Measurements from ENCODE around the gene ROM1.
A peak's percentile ranks its signal among the peaks of the same experiment; 100 is the strongest.
"Not testable (repeated sequence)": the region's sequence is repeated elsewhere in the genome, so short reads cannot be mapped to it uniquely, and the experiment has no call there.

ROM1 gene

DNA sequence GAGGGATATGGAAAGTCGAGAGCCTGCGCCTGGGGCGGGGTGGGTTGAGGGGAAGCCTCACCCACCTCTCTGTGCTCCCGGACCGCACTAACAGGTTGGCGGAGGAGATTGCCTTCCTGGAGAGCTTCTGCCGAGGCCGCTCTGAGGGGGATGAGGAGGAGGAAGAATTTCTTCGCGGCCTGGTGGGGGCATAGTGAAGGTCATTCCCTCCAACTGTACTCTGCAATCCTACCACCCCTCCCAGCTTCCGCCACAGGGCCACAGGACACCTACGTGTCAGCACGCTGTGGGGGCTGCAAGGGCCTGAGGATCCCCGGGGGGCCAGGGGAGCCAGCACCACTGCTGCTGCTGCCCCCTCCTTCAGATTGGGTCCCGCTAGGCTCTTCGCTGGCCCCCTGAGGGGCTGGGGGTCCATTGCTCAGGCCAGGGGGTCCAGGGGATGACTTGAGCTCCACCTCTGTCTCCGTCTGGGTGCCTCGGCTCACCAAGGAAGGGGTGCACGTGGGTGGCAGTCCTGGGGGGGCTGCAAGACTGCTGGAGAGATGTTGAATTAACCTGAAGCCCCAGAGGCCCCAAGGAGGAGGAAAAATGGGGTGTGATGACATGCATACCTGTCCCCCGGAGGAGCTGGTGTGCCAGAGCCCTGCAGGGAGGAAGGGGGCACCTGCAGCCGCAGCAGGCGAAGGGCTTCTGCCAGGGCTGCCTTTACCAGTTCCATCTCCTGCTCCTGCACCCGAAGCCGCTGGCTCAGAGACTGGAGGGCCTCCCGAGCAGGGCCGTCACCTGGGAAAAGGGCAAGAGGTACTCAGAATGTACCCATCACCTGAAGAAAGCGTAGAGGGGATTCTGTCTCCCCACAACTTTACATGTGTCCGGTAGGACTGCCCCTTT is 2.0 kb upstream of the ROM1 start:
- no peak for DNase-seq

DNA sequence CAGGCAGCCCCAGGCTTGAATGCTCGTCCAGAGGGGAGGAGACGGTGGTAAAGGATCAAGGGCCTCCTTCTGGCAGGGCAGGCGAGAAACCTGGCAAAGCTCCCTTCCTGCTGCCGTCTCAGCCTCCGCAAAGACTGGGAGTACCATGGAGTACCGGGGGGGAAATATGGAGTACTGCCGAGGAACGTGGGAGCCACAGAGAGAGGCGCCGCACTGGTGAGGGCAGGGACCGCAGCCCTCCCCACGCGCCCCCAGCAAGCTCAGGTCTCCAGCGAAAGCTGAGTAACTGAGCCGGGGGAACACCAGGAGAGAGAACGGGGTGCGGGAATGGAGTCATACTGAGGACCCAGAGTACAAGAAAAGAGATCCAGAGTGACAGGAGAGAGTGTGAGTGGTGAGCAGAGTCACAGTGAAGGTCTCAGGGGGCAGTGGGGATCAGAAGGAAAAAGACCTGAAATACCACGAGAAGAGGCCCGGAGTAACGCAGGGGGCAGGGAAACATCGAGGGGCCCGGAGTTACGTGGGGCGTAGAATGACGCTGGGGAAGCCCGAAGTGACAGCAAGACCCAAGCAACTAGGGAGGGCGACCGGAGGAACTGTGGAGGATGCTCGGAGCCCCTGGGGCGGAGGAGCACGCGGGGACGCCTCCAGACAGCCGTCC is 1.2 kb upstream of the ROM1 start:
- no peak for DNase-seq

DNA sequence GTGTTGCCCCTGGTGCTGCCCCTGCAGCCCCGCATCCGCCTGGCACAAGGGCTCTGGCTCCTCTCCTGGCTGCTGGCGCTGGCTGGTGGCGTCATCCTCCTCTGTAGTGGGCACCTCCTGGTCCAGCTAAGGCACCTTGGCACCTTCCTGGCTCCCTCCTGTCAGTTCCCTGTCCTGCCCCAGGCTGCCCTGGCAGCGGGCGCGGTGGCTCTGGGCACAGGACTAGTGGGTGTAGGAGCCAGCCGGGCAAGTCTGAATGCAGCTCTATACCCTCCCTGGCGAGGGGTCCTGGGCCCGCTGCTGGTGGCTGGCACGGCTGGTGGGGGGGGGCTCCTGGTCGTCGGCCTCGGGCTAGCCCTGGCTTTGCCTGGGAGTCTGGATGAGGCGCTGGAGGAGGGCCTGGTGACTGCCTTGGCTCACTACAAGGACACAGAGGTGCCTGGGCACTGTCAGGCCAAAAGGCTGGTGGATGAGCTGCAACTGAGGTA is 278 bp downstream of the ROM1 start:
- DNase-seq: no peak

DNA sequence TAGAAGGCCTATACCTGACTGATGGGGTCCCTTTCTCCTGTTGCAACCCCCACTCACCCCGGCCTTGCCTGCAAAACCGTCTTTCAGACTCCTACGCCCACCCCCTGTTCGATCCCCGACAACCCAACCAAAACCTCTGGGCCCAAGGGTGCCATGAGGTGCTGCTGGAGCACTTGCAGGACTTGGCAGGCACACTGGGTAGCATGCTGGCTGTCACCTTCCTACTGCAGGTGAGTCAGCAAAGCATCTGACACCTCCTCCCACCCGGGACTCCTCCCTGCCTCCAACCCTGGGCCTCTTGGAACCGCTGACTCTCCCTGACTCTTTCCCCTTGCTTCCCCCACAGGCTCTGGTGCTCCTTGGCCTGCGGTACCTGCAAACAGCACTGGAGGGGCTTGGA is 1.2 kb downstream of the ROM1 start:
- DNase-seq: no peak

DNA sequence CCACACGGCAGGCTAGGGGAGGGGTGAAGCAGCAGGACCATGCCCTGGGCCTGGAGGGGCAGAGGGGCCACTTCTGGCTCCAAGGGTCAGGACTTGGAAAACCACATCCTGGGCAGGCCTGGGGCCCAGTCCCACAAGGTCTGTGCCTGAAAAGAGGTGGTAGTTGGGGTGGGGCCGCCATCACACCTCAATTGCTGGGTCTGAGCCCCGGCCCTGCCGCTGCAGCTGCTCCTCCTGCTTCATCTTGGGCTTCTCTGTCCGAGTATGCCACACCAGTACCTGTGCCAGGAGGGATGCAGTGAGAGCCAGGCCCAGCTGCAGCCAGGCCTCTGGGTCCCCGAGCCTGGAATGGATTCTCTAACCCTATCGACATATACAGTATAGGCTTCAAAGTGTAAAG is 2.5 kb downstream of the ROM1 start:
- no peak for DNase-seq

DNA sequence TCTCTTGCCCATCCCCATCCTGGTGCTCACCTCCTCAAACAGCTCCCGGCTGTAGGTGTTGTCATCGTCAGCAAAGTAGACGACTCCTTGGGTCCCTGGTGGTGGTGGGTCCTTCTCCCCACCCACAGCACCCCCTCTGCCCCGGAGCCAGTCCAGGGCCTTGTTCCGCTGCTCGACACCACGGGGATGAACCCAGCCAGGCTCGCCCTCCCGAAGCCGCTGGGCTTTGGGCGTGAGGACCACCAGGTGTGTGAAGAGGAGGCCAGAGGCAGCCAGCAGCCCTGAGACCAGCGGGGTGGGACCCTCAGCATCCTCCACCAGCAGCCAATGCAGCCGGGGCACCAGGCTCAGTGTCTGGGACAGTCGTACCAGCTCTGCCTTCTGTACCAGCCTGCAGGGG is 3.9 kb downstream of the ROM1 start:
- DNase-seq: not testable (repeated sequence)

DNA sequence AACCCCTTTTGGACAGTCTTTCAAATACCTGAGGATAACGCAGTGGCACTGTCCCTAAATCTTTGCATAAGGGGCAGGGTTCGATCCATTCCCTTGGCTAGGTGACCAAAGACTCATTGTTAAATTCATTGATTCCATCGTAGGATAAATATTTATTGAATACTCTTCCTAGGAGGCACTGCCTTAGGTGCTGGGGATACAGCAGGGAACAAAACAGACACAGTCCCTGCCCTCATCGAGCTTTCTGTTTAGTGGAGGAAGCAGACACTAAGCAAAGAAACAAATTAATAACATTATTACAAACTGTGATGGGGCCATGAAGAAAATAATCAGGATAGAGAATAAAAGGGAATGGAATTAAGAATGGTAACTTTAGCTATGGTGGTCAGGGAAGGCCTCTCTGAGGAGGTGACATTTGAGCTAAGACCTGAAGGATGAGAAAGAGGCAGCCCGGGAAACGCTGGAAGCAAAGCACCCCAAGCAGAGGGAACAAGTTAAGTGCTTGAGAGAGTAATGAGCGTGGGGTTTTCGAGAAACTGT is 8.0 kb downstream of the ROM1 start:
- no peak for DNase-seq

DNA sequence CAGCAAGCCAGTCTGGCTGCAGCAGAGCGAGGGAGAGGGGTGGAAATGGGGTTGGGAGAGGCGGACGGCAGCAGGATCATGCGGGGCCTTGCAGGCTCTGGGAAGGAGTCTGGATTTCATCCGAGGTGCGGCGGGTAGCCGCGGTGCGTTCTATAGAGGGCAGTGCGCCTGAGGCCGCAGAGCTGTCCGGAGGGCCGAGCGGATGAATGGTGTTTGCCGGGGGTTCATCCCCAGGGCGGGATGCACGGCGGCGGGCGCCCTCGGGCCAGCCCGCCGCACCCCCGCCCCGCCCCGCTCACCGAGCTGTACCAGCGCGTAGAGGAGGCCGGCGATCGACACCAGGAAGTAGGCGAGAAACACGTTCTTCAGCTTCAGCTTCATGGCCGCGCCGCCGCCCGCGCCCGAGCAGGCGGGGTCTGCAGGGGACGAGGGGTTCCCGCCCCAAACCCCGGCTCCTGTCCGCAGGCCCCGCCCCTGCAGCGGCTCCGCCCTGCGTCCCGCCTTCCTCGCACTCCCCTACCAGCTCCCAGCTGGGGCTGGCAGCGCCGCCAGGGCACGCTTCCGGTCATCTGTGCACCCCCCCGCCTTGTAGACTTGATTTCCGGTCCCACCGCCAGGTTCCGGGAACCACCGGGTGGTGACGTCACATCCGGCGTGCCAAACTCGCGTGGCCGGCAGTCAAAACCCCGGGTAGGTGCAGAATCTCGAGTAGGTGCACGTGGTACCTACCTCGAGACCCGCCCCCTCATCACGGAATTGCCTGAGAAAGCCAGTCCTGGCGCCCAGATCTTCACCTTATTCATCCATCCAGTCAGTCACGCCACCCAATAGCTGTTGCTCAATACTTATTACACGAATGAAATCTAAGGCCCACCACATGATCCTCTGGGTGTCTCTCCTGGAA is 8.8 kb downstream of the ROM1 start, which contains the start of gene B3GAT3:
B3GAT3 (minus strand) TSS at position 420 of the 904 bp plus-strand sequence; CDS start at position 381, 39 bp downstream.
- DNase-seq: peak; percentile 97

DNA sequence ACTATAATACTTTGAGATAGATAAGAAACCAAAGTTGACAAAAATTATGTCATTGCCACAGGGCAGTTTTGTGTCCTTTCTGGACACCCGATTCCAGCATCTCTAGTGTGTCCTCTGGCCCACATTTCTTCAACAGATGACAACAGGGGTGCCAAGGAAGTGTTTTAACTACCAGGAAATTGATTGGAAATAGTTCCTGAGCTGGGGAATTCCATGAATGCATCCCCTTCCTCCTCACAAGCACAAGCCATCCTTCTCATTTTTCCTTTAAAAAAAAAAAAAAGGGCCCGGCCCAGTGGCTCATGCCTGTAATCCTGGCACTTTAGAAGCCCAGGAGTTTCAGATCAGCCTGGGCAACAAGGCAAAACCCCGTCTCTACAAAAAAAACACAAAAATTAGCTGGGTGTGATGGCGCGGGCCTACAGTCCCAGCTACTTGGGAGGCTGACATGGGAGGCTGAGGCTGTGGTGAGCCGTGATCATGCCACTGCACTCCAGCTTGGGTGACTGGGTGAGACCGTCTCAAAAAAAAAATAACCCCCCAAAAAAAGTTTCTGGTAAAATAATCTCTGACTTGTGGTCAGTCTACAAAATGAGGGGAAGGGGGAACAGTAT is 9.5 kb downstream of the ROM1 start:
- DNase-seq: no peak

DNA sequence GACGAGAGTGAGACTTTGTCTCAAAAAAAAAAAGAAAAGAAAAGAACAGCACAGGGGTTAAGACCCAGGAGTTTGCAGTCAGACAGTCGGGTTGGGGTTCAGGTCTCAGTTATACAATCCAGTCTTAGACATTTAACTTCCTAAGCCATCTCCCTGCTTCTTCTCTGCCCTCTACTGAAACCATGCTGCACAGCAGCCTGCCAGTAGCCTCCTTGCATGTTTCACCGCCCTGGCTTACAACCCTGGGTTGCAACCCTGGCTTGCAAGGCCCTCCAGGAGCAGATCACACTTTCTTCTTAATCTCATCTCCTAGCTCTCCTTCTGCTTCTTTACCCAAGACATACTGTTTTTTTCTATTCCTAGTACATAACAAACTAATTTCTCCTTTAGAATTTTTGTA is 14.7 kb downstream of the ROM1 start:
- no peak for DNase-seq

DNA sequence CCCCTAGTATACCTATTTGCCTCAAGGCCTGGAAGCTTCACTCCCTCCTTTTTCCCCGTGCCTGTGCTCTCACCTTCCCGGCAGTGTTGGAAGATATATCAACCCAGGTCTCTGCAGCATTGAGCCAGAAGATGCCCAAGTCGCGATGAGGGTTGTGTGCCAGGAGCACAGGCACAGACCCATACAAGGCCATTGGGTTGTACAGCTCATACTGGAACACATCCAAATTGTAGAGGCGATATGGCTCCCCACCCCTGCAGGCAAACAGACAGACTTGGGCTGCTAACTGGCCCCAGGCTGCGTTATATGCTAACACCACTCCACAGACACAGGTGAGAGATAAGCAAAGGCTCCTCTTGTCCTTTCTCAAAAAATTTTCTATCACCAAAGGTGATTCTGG is 19.4 kb downstream of the ROM1 start:
- DNase-seq: no peak

DNA sequence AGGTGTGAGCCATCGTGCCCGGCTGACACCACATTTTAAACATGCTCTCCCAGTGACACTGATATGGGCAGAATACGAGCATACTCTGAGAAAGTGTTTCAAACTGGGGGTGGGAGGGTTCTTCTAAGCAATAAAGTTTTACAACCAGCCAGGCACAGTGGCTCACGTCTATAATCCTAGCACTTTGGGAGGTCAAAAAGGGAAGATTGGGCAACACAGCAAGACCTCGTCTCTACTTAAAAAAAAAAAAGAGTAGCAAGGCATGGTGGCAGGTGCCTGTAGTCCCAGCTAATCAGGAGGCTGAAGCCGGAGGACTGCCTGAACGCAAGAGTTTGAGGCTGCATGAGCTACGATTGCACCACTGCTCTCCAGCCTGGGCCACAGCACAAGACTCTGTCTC is 31.2 kb downstream of the ROM1 start:
- DNase-seq: no peak

DNA sequence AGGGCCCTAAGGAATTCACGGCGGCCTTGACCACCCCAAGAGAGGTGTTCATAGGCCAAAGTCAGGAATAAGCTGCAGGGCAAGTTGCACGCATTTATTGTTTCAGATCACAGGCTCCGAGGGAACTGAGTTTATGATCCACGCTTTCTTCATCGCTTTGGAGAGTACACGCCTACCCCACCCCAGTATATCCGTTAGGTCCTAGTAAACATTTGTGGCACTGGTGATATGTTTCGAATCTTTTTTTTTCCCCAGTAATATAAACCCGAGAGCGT is 32.6 kb downstream of the ROM1 start:
- DNase-seq: peak; percentile 24

DNA sequence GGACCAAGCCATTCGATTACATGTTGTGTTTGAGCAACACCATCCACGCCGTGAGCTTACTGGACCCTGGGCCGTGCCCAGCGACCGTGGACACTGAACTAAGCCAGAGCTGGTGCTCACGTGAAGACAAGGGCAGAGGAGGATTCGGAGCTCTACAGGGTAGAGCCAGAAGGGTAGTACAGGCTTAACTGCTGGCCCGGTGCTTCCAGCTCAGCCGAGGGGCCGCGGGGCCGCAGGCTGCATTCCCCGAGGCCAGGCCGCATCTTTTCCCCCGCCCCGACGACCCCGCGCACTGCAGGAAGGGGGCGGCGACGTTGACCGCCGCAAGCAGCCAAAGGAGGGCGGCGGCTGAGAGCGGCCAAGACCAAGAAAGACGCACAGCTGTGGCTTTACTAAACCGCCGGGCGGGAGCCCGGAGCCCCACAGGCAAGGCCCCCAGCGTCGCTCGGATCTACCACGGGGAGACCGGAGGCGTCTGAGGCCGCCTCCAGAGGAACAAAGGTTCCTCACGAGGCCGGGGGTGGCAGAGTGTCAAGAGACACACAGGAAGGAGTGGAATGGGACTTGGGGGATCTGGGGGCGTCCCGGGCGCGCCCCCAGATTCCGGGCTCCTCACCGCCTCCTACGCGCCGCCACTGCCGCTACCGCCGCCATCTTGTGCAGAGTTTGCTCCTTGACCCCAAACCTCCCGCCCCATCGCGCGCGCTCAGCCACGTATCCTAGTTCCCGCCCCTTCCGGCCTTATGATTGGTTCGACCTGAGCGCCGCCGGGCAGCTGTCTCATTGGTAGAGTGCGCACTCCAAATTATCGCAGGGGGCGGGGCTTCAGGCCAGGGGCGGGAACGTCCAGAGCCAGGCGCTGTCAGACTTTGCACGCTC is 33.1 kb downstream of the ROM1 start, which contains the start of gene GANAB:
GANAB (minus strand) TSS at position 668 of the 879 bp plus-strand sequence; CDS start at position 654, 14 bp downstream.
- peak; percentile 99 for DNase-seq

DNA sequence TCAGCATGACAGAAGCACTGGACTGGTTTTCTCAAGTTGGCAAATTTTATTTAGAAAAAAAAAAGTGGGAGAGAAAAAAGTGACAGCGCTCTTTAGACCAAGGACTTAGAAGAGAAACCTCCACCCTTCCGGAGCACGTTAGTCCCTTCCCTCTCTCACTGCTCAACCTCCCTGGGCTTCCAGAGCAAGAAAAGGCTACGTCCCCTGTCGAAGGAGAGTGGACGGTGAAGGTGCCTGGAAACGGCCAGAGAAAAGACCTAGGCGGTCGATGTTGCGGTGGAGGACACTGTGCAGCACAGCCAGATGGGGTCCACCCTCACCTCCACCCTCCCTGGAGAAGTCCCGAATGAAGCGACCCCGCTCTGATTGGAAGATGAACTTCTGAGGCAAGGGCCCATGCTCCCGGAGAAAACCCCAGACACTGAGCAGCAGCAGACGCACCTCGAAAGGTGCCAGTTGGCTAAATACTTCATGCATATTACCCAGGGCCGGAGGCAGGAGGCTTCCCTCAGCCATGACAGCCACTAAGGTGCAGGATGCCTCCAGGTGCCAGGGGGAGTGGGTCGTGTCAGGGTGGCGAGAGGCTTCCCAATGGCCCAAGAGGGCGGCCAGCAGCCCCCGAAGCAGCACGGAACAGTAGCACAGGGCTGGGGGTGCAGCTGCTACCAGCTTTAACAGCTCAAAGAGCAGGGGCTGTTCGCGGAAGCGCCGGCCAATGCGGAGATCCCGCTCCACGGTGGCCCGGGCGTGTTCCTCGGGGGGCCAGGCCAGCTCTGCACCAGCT is 34.0 kb downstream of the ROM1 start:
- DNase-seq: no peak

DNA sequence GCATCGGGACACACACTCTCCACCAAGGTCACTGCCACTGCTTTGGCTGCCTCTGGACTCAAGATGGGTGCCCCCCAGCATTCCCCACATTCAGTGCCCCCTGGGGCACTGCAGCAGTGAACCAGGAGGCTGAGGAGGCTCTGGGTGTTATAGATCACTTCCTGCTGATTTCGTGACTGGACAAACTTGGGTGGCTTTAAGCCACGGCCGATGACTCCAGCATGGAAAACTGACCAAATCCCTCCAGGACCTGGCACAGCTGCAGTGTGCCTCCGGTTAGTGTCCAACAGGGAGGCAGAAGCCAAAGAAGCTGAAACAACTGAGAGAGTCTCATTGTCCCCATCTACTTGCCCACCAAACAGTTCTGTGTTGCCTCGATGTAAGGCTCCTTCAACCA is 34.5 kb downstream of the ROM1 start:
- no peak for DNase-seq

DNA sequence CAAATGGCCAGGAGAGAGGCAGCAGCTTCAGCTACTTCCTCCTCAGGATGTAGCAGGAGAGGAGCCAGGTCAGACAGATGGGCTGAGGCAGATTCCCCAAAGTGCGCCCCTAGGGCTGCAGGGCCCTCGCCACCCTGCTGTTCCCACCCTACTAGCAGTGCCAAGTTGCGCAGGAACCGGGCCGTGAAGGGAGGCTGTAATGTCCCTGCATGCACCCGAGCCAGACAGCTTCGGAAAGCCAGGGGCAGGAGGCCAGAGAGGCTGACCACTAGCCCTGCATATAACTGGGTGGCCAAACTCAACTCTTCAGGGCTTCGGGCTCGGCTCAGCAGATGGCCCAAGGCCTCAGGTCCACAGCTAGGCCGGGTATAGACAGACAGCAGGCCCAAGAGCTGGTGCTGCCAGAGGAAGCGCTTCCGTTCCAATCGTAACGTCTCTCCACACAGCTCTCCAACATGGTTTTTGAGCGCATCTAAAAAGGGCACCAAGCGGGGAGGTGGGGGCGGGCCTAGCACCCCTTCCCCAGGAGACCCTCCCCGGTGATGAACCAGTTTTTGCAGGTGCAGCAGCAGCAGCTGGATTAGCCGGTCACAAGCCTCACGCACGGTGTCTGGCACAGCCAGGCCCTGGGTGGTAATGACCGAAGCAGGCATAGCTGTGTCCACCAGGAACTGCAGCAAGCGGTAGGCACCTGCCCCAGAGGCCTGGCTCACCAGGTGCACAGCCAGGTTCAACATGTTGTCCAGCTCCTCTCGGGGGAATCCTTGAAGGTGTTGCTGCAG is 35.3 kb downstream of the ROM1 start:
- no peak for DNase-seq

DNA sequence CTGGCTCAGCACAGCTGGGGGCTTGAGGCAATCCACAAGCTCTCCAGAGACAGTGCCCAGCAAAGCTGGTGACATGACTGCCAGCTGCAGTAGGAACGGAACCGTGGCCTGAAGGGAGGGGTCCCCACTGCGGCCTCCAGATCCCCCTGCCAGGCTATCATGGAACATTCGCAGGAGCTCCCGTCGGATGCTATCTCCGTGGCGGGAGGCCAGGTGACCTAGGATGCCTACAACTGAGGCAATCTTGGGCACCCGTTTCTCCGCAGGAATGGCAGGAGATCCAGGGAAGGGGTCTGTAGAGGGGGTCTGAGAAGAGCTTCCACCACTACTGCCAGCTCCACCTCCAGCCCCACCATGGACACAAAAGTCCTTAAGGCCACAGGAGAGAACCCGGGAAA is 35.9 kb downstream of the ROM1 start:
- no peak for DNase-seq

DNA sequence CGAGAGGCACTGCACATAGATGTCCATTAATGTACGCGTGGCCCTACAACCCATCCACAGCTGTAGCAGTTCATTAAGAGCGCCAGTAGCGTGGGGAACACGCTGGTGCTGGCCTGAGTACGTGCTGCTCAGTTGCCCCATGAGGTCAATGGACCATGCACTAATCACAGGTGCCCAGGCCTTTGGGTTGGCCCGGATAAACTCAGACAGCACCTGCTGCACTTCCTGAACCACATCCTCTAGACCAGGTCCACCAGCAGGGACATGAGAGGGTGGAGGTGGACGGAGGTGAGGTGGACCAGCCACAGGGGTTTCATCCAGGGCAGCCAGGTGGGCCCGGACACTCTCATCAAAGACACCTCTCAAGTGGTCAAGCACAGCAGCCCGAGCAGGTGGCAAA is 36.4 kb downstream of the ROM1 start:
- DNase-seq: no peak

DNA sequence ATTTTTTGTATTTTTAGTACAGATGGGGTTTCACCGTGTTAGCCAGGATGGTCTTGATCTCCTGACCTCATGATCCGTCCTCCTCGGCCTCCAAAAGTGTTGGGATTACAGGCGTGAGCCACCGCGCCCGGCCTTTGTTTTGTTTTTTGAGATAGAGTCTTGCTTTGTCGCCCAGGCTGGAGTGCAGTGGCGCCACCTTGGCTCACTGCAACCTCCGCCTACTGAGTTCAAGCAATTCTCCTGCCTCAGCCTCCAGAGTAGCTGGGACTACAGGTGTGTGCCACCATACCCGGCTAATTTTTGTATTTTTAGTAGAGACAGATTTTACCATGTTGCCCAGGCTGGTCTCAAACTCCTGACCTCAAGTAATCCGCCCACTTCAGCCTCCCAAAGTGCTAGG is 37.2 kb downstream of the ROM1 start:
- not testable (repeated sequence) for DNase-seq

Data from NCI-H2227 treated with DMSO at 0.1 percent for 48 hours (cell line).